ENCODE results near the gene ZCCHC7. TPM values are rescaled to one million over a fixed set of nuclear protein-coding genes. Genes with fewer than 3 reads are reported as not detected.

ZCCHC7 gene
- total RNA-seq, 1 donor from 2014 or later: 20.3 TPM

DNA sequence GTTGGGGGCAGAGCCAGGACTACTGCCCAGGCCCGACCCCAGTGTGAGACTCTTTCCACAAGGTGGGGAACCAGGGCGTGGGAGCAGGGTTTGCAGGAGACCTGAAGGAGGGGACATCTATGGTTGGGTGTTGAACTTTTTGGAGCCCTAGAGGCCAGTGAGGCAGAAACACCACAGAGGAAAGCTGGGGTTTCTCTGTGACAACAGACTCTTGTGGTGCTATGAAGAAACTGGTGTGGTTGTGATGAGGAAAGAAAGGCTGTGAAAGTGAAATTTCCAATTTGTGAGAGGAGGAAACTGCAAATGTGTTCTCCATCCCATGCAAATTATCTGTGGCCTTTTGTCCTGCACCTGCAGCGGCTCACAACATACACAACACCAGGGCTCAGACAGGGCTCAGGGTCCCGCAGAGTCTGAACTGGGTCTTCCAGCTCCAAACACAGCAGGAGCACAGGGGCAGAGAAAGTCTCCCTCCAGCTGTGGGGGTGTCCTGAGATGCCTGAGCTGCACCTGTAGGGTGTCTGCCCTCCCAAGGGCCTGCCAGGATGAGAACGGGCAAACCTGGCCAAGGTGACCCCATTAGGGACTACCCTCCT, 250.7 kb downstream of the ZCCHC7 start:
- intact Hi-C loops (cut with micrococcal nuclease): no loop called here

DNA sequence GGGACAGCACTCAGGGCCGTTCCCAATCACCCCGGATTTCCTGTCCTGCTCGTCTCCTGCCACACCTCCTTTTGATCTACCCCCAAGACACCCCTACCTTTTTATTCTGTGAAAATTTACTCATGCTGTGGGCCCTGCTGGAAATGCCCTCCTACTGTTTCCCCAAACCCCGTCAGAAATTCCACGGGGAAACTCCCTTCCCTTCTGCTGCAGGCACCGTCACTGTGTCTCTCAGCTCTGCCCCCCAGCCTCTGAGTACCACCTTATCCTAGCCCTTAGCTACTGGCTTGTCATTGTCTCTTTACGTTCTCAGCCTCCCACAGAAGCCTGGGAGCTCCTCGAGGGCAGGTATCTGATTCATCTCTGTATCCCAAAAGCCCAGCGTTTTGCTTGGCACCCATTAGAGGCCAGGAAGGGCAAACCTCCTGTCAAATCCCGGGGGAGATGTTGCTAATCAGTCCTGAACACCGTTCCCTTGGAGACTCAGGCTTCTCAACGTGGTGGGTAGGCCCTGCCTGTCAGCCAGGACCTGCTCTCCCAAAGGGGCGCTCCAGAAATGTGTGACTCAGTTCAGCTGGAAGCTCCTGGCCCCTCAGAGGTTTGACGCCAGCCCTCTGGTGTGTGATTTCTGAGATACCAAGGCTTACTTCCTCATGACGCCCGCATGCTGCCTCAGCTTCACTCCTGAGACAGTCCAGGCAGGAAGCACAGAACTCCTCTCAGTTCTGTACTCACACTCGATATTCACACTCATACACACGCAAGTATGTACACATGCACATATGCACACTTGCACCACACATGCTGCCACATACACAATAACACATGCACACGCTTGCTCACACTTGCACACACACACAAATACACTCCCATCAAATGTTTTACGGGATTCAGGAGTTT, 251.4 kb downstream of the ZCCHC7 start:
- intact Hi-C loops (cut with micrococcal nuclease): no loop called here

DNA sequence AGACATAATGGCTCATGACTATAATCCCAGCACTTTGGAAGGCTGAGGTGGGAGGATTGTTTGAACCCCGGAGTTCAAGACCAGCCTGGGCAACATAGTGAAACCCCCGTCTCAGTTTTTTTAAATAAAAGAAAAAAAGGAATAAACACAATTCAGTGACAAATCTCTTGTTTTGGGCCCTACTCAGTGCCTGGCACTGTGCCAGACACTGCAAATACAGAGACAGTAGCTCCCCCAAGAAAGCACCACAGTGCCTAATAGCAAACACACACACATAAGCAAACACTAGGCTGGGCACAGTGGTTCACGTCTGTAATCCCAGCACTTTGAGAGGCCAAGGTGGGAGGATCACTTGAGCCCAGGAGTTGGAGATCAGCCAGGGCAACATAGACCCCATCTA, 252.5 kb downstream of the ZCCHC7 start:
- intact Hi-C loops (cut with micrococcal nuclease): no loop called here

GRCh38 chr9:37373621-37374020, 253.2 kb downstream of the ZCCHC7 start:
- intact Hi-C loops (cut with micrococcal nuclease): no loop called here

DNA sequence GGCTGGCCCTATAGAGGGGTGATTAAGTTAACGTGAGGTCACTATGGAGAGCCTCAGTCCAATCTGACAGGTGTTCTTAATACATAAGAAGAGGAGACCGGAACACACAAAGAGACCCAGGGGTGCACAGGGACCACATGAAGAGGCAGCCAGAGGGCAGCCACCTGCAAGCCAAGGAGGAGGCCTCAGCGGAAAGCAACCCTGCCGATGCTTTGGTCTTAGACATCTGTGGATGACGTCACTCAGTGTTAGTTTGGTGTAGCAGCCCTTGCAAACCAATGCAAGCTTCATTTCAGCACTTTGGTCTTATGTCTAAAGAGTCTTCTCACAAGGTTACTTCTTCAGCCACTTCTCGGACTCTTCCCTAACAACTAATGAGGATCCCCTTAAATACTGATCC, 254.5 kb downstream of the ZCCHC7 start:
- intact Hi-C loops (cut with micrococcal nuclease): no loop called here

- intact Hi-C loops (cut with micrococcal nuclease): no loop called here
These were observed 257.6 kb downstream of the ZCCHC7 start for GRCh38 chr9:37377688-37378612.

- intact Hi-C loops (cut with micrococcal nuclease): no loop called here
These were observed 258.2 kb downstream of the ZCCHC7 start for GRCh38 chr9:37378613-37379004.

GRCh38 chr9:37379835-37380234, 259.5 kb downstream of the ZCCHC7 start:
- intact Hi-C loops (cut with micrococcal nuclease): no loop called here

- intact Hi-C loops (cut with micrococcal nuclease): no loop called here
These were observed 260.2 kb downstream of the ZCCHC7 start for GRCh38 chr9:37380570-37380969.

DNA sequence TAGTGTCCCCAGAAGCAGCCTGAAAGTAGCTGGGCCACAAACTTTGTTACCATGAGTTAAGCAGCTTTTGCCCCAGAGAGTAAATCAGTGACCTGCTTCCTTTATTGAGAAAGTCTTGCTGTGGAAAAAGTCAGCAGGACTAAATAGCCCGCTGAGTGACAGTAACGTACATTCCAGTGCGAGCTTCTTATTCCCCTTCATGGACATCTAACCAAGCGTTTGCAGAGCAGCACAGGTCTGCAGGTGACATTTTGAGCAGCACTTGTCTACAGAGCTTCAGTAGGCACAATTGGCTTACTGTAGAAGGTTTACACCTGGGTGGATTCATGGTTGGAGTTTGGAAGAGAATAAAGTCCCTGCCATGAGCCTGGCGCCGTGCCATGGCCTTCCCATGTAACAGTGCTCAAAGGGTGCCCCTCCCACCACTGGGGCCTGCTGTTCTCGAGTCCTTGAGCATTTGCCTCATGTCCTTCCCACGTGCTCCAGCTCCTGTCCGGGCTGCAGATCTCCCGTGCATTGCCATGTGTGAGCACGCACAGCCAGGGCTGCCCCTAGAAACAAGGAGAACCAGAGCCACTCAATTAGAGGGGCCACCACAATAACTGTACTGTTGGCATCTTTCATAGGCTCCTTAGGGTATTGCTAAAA, 260.8 kb downstream of the ZCCHC7 start:
- intact Hi-C loops (cut with micrococcal nuclease): no loop called here

DNA sequence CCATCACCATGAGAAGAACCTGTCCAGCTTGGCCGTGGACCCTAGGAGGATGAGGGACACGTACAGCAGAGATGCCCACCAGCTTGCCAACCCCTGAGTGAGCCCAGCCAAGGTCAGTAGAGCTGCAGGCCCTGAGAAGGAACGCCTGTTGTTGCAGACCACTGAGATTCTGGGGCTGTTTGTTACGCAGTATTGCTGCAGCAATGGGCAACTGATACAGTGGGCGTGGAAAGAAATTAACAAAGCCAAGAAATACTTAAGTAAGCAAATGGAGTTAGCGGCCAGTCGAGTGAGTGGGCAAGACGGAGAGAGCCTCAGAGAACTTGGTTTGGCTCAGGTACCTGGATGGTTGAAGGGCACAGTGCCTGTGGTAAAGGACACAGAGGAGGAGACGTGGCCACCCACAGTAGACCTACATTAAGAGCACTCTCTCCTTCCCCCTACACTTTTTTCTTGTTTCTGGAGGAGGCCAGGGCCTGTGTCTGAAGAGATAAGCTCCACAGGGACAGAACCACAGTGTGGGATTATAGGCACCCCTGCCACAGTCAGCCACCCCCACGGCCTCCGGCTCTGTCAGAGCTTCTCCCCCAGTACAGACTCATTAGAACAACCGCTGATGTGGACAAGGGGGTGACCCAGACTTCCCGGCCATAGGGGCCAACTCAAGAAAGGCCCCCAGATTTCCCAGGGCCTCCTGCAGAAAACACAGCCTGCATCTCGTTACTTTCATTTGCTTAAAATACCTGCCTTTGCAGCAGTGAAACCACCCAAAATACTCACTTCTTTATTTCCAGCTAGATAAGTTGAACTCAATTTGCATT, 262.0 kb downstream of the ZCCHC7 start:
- intact Hi-C loops (cut with micrococcal nuclease): no loop called here

- intact Hi-C loops (cut with micrococcal nuclease): no loop called here
These were observed 262.6 kb downstream of the ZCCHC7 start for GRCh38 chr9:37382982-37383357.

DNA sequence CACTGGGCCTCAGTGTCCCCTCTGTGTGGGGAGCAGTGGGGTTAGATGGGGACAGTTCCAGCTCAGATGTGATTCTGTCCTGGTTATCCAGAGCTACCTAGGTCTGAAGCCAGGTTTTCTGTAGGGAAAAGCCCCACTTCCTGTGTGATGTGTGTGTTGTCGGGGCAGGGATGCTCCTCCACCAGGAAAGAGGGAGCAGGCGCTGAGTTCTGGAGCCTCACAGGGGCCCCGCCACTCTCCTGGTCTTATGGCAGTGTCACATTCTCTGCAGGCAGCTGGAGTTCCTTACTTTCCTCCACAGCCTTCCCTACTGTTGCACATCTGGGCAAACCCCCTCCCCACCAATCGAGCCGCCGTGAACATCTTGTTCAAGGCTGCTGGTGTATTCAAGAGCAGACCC, 263.0 kb downstream of the ZCCHC7 start:
- intact Hi-C loops (cut with micrococcal nuclease): no loop called here

DNA sequence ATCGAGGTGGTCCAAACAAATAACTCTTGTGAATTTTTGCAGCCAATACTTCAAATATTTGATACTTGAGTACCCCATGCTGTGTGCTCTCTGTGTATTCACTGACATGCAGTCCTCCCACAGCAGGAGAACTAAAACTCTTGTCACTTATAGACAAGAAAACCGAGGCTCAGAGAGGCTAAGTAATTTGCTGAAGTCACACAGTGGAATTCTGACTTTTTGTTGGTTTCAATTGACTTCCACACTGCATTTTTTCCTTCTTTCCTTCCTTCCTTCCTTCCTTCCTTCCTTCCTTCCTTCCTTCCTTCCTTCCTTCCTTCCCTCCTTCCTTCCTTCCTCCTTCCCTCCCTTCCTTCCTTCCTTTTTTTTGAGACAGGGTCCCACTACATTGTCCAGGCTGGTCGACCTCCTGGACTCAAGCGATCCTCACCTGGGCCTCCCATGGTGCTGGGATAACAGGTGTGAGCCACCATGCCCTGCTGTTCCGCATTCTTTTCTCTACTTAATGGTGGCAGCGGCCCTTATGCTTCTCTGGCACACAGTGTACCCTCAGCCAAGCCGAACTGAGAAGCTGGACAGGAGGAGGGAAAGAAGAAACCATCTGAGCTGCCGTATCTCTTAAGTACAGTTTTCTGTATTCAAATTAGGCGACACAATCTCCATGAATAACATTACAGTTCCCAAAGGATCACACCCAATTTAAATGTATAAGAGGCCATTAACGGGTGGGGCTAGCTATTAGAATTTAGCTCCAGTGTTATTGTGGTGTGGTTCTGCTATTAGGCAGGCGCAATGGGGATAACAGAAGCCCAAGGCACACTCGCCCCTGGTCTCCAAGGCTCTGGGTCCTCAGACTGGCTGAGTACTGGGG, 263.7 kb downstream of the ZCCHC7 start:
- intact Hi-C loops (cut with micrococcal nuclease): no loop called here

- intact Hi-C loops (cut with micrococcal nuclease): no loop called here
These were observed 264.9 kb downstream of the ZCCHC7 start for GRCh38 chr9:37385286-37385685.

GRCh38 chr9:37386988-37387387, 266.6 kb downstream of the ZCCHC7 start:
- intact Hi-C loops (cut with micrococcal nuclease): no loop called here

DNA sequence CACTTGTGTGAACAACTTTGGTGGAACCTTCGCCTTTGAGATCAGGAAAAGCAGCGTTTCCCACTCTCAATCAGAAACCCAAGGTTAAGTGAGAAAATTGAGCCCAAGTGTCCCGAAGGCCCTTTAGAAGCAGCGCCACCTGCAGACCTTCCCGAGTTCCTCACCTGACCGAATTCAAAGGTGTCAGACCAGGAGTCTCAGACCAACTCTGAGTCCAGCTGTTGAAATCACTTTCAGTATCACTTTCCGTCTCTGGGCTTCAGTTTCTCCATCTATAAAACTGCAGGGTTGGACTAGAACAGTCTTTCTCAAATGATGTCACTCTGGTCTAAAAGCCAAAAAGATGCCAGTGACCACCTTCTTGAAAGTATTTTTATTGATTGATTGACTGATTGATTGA, 270.4 kb downstream of the ZCCHC7 start:
- intact Hi-C loops (cut with micrococcal nuclease): loop anchor here (1.0 kb wide), 1 partner anchor 394 kb away; no protein-coding TSS in a partner anchor

GRCh38 chr9:37392272-37392671, 271.9 kb downstream of the ZCCHC7 start:
- intact Hi-C loops (cut with micrococcal nuclease): no loop called here

DNA sequence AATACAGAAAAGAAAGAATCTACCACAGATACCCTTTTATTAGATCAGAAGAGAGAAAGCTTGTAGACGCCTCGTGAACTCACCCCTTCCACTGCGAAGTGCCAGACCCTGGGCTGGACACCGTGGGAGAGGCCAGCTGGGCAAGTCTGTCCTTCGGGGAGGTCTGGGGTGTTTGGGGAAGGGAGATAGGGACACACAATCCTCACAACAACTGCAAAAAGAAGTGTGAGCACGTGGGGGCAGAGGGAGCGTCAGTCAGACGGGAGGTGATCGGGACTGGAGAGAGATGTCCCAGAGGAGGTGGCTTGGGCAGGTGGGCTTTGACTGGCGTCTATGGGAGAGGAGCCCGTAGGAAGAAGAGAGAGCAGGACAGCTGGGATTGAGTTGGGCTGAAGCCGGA, 274.9 kb downstream of the ZCCHC7 start:
- intact Hi-C loops (cut with micrococcal nuclease): no loop called here
